SU-DHL-6 (cell line): ENCODE results near the gene COL1A2.

ENCODE experiments used
- H2AFZ ChIP-seq: fragments of 200-600 bp; sonication (generic); 2 replicates; pipeline ENCODE4 v1.6.1; 2014; ENCODE audit warnings: low read depth, mild to moderate bottlenecking, moderate library complexity, mixed read lengths, antibody characterized with exemption, low read length; ENCODE audit not compliant: severe bottlenecking
- H3F3A ChIP-seq: fragments of 200-600 bp; shearing (Covaris generic); 2 replicates; pipeline ENCODE4 v1.6.0; 2016; ENCODE audit warnings: antibody characterized with exemption, mild to moderate bottlenecking; ENCODE audit not compliant: insufficient read depth
- H3K27ac ChIP-seq: fragments of 200-600 bp; sonication (generic); 2 replicates; pipeline ENCODE4 v1.5.1; 2016; ENCODE audit warnings: low read depth, mild to moderate bottlenecking, low read length, moderate library complexity, mixed read lengths
- H3K27me3 ChIP-seq: fragments of 200-600 bp; sonication (generic), shearing (Covaris generic); 2 replicates; pipeline ENCODE4 v1.6.0; 2014; ENCODE audit warnings: mild to moderate bottlenecking, low read length
- H3K36me3 ChIP-seq: fragments of 200-600 bp; sonication (generic); 2 replicates; pipeline ENCODE4 v1.6.1; 2014; ENCODE audit warnings: mild to moderate bottlenecking, low read length, mixed read lengths
- H3K4me2 ChIP-seq: fragments of 300-600, 200-600 bp; shearing (Covaris generic), sonication (generic); 2 replicates; pipeline ENCODE4 v1.6.0; 2014; ENCODE audit warnings: low read length, low read depth, mild to moderate bottlenecking; ENCODE audit not compliant: poor library complexity, severe bottlenecking
- H3K4me3 ChIP-seq: fragments of 200-600 bp; sonication (generic); 2 replicates; pipeline ENCODE4 v1.5.1; 2014; ENCODE audit warnings: antibody characterized with exemption, low read length, mild to moderate bottlenecking, mixed read lengths; ENCODE audit not compliant: insufficient read depth, poor library complexity, severe bottlenecking
- H3K79me2 ChIP-seq: fragments of 200-600 bp; sonication (generic); 2 replicates; pipeline ENCODE4 v1.6.1; 2014; ENCODE audit warnings: mild to moderate bottlenecking, low read length, moderate library complexity; ENCODE audit not compliant: insufficient read depth
- H3K9ac ChIP-seq: fragments of 200-600 bp; sonication (generic); 2 replicates; pipeline ENCODE4 v1.7.0; 2014; ENCODE audit warnings: mild to moderate bottlenecking, low read length
- H3K9me2 ChIP-seq: fragments of 200-600 bp; sonication (generic); replicated peaks from 2 replicates; pipeline ENCODE4 v1.6.1; 2014; ENCODE audit warnings: low read length; ENCODE audit not compliant: insufficient read depth
- H3K9me3 ChIP-seq: fragments of 200-600 bp; sonication (generic); 2 replicates; pipeline ENCODE4 v1.6.1; 2014; ENCODE audit warnings: low read length, mixed read lengths; ENCODE audit not compliant: insufficient read depth
- H4K20me1 ChIP-seq: fragments of 200-600 bp; sonication (generic); 2 replicates; pipeline ENCODE4 v1.6.1; 2014; ENCODE audit warnings: low read depth, mild to moderate bottlenecking, antibody characterized with exemption, low read length, moderate library complexity, mixed read lengths
- EZH2phosphoT487 ChIP-seq: fragments of 200-600 bp; sonication (generic), shearing (Covaris generic); conservative IDR thresholded peaks from 2 replicates; pipeline ENCODE4 v1.6.1; 2018; ENCODE audit warnings: mild to moderate bottlenecking, antibody characterized with exemption, low read length, moderate library complexity, mixed read lengths
- TF ChIP-seq, protein P1 (sequence below): fragments of 200-600 bp; sonication (generic); IDR thresholded peaks from one replicate; pipeline ENCODE4 v1.5.1; 2017; ENCODE audit warnings: antibody characterized with exemption, mild to moderate bottlenecking, low read length, moderate library complexity; ENCODE audit not compliant: insufficient read depth, poor library complexity, severe bottlenecking

Gene COL1A2

DNA sequence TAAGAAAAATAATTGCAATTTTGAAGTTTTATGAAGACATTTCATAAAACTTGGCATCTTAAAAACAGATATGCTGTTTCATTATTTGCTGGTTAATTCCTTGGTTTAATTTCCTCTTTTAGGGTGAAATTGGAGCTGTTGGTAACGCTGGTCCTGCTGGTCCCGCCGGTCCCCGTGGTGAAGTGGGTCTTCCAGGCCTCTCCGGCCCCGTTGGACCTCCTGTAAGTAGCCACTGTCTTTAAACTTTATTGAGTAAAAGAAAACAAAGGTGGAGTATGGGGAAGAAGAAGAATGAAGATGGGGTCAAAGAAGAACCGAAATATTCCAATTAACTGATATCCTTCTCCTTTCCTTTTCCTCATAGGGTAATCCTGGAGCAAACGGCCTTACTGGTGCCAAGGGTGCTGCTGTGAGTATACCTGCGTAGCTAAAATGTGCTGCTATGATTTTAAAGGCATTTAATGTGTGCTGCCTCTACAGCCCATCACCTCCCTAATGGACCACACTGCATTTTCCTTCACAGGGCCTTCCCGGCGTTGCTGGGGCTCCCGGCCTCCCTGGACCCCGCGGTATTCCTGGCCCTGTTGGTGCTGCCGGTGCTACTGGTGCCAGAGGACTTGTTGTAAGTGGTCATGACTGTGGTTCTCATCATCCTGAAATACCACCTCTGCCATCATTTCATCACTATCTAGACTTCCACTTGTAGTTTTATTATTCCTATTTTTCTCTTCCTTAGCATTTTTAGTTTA is 14.7 kb downstream of the COL1A2 start:
- Histone ChIP-seq H3K9ac (no peak overlapping the region), H3K36me3 (no peaks in the 10 kb centered on the region), H3K27me3 (no peaks in the 10 kb centered on the region), H3K79me2 (no peaks in the 10 kb centered on the region), H2AFZ (no peak overlapping the region), H3K9me3 (no peaks in the 10 kb centered on the region), H4K20me1 (no peaks in the 10 kb centered on the region), H3K27ac (no peak overlapping the region), H3K4me2 (no peak overlapping the region), H3K4me3 (no peak overlapping the region), H3F3A (no peaks in the 10 kb centered on the region), H3K9me2 (no peaks in the 10 kb centered on the region)
- no peak for TF ChIP-seq EZH2phosphoT487
- TF ChIP-seq, protein P1, sequence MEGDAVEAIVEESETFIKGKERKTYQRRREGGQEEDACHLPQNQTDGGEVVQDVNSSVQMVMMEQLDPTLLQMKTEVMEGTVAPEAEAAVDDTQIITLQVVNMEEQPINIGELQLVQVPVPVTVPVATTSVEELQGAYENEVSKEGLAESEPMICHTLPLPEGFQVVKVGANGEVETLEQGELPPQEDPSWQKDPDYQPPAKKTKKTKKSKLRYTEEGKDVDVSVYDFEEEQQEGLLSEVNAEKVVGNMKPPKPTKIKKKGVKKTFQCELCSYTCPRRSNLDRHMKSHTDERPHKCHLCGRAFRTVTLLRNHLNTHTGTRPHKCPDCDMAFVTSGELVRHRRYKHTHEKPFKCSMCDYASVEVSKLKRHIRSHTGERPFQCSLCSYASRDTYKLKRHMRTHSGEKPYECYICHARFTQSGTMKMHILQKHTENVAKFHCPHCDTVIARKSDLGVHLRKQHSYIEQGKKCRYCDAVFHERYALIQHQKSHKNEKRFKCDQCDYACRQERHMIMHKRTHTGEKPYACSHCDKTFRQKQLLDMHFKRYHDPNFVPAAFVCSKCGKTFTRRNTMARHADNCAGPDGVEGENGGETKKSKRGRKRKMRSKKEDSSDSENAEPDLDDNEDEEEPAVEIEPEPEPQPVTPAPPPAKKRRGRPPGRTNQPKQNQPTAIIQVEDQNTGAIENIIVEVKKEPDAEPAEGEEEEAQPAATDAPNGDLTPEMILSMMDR = no peak

DNA sequence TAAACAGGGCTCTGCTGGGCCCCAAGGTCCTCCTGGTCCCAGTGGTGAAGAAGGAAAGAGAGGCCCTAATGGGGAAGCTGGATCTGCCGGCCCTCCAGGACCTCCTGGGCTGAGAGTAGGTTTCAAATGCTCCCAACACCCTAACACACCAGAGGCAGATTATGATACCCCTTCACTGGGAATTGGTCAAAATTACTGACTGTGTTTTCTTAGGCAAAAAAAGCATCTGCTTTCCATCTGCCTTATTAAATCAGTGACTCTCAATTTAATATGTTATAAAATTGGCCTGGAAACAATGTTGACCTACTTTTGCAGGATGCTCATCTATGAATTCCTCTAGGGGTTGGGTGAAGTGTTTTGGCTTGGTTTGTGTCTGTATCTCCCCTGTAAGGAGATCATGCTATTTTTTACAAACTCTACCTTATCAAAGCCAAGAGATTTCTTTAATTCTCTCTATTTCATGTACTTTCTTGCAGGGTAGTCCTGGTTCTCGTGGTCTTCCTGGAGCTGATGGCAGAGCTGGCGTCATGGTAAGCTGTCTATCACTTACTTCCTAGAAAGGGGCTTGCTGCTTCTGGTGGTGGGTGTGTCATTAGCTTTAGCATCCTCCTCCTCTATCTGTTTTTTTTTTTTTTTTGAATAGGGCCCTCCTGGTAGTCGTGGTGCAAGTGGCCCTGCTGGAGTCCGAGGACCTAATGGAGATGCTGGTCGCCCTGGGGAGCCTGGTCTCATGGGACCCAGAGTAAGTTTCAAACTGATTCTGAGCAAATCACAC is 15.9 kb downstream of the COL1A2 start:
- Histone ChIP-seq H3K79me2 (no peaks in the 10 kb centered on the region), H3K27me3 (no peaks in the 10 kb centered on the region), H3K4me2 (no peak overlapping the region), H3K9me2 (no peaks in the 10 kb centered on the region), H3F3A (no peaks in the 10 kb centered on the region), H3K4me3 (no peak overlapping the region), H3K36me3 (no peaks in the 10 kb centered on the region), H3K9me3 (no peaks in the 10 kb centered on the region), H3K27ac (no peak overlapping the region), H2AFZ (no peak overlapping the region), H4K20me1 (no peaks in the 10 kb centered on the region), H3K9ac (no peak overlapping the region)
- TF ChIP-seq EZH2phosphoT487 = no peak

DNA sequence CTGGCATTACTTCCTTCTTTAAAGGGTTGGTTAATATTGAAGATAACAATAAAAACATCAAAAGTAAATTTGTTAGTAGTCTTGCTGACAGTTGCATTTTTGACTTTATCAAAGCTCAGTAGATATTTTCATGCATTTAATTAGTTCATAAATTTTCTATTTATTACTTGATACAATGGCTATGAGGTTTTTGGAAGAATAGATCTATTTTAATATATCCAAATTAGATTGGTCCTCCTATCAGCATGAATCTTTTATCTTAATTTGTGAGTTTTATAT is 16.4 kb downstream of the COL1A2 start:
- no peak overlapping the region for H2AFZ ChIP-seq
- H3K4me3 ChIP-seq = no peak overlapping the region
- H4K20me1 ChIP-seq = no peaks in the 10 kb centered on the region
- H3F3A ChIP-seq = no peaks in the 10 kb centered on the region
- no peak overlapping the region for H3K27ac ChIP-seq
- H3K79me2 ChIP-seq = no peaks in the 10 kb centered on the region
- no peak overlapping the region for H3K4me2 ChIP-seq
- no peak overlapping the region for H3K9ac ChIP-seq
- H3K9me2 ChIP-seq = no peaks in the 10 kb centered on the region
- H3K36me3 ChIP-seq = no peaks in the 10 kb centered on the region
- TF ChIP-seq, protein P1 = no peak
- no peak for TF ChIP-seq EZH2phosphoT487
- no peaks in the 10 kb centered on the region for H3K27me3 ChIP-seq
- no peaks in the 10 kb centered on the region for H3K9me3 ChIP-seq

DNA sequence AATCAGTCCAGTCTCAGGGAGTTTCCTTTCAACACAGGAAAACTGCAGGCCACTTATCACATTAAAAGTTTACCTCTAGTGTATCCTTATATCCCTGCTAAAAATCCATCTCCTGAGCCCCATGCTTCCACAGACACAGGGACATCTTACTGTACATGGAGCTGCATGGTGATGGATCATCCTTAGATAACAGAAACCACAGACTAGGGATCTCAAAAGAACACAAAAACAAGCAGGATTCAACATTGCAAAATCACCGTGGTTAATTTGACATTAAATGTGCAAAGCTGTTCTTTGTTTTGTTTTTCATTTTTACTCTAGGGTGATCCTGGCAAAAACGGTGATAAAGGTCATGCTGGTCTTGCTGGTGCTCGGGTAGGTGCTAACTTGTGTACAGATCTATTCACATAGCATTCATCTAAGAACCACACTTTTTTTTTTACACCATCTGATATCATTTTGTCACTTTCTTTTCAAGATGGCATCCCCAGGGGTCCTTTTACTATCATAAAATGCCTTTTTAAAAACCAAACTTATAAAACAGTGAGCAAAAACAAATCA is 18.1 kb downstream of the COL1A2 start:
- TF ChIP-seq, protein P1 = no peak
- no peak for TF ChIP-seq EZH2phosphoT487
- Histone ChIP-seq H3K79me2 (no peaks in the 10 kb centered on the region), H3K9me3 (no peaks in the 10 kb centered on the region), H3K27ac (no peak overlapping the region), H3K4me2 (no peak overlapping the region), H3K9me2 (no peaks in the 10 kb centered on the region), H3K9ac (no peak overlapping the region), H4K20me1 (no peaks in the 10 kb centered on the region; the same call in 1 of the 2 replicates), H2AFZ (no peak overlapping the region), H3K4me3 (no peak overlapping the region), H3K27me3 (no peaks in the 10 kb centered on the region), H3F3A (no peaks in the 10 kb centered on the region), H3K36me3 (no peaks in the 10 kb centered on the region)
